ENCODE results near the gene GPR55.

Gene GPR55

DNA sequence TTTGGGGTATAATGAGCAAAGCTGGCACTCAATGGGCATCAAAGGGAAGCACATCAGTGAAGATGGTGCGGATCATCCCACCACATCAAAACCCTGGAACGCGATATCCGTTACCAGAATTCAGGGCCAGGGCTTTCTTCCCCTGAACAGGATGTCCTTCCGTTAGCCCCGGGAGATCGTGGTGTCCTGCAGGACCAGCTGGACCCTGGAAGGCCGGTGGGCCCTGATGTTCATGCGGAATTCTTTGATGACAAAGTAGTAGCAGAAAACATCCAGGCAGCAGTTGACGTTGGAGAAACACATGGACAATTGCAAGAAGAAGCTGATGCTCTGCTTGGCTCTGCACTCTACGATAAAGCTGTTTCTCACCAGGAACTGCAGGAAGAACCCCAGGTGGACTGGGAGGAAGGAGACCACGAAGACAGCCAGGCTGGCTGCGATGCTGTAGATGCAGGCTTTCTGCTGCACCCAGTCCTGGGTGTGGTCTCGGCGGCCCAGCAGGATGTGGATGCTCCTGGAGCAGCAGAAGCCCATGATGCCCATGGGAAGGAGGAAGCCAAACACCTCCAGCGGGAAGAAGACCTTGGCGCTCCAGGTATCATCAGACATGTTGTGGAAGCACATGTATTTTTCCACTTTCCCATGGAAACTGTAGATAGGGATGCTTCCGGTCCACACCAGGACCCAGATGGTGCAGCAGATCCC lies 15.0 kb downstream of the GPR55 start:
- no peak overlapping the region for H3K4me3 ChIP-seq (ENCODE audit: low read length)
- DNase-seq (ENCODE audit: low read depth): no peak
- TF ChIP-seq CTCF (IDR thresholded peaks at IDR 0.05; ENCODE audit: insufficient read depth, low read depth, low read length, missing control alignments): no peak

- H3K4me3 ChIP-seq (ENCODE audit: low read length): no peak overlapping the region
- no peak for TF ChIP-seq CTCF (IDR thresholded peaks at IDR 0.05; ENCODE audit: insufficient read depth, low read depth, low read length, missing control alignments)
- peak; percentile 89 for DNase-seq (ENCODE audit: low read depth)
Measured at GRCh38 chr2:230908595-230909191, 16.3 kb downstream of the GPR55 start.

DNA sequence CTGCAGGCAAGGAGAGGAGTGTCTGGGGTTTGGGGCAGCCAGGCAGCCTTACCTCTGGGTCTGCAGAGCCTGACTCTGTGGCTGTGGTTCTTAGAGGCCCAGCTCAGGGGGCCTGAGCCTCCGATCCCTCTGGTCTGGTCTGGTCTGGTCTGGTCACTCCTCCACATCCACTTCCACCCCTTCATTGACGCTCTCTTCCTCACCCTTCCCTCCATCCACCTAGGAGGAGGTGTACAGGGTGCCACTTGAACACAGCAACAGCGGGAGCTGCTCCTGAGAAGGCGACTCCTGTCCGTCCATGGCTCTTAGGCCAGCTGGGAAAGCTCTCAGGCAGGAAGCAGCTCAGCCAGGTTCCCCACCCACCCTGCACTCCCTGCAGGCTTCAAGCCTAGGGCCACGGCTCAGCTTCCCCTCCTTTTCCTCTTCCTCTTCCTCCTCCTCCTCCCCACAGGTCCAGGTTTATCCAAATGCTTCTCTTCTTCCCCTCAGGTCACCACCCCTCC lies 16.9 kb downstream of the GPR55 start:
- TF ChIP-seq CTCF (IDR thresholded peaks at IDR 0.05; ENCODE audit: insufficient read depth, low read depth, low read length, missing control alignments): no peak
- H3K4me3 ChIP-seq (ENCODE audit: low read length): no peak overlapping the region
- DNase-seq (ENCODE audit: low read depth): no peak

GRCh38 chr2:230907361-230908091 lies 17.5 kb downstream of the GPR55 start:
- no peak for TF ChIP-seq CTCF (IDR thresholded peaks at IDR 0.05; ENCODE audit: insufficient read depth, low read depth, low read length, missing control alignments)
- DNase-seq (ENCODE audit: low read depth): no peak
- H3K4me3 ChIP-seq (ENCODE audit: low read length): no peak overlapping the region

- H3K4me3 ChIP-seq (ENCODE audit: low read length): no peak overlapping the region
- no peak for DNase-seq (ENCODE audit: low read depth)
- no peak for TF ChIP-seq CTCF (IDR thresholded peaks at IDR 0.05; ENCODE audit: insufficient read depth, low read depth, low read length, missing control alignments)
Measured at GRCh38 chr2:230906471-230907230, 18.4 kb downstream of the GPR55 start.
